ENCODE measurements around the gene ARPC1A. TPM values are rescaled to one million over a fixed set of nuclear protein-coding genes. Genes with fewer than 3 reads are reported as not detected.
A peak's percentile ranks its signal among the peaks of the same experiment; 100 is the strongest.

Gene ARPC1A
- total and polyA plus RNA-seq, 2 of the 8 experiments (the other 6 are each of a cell fraction or from before 2014, with no cell fraction given): 123 to 155 TPM

DNA sequence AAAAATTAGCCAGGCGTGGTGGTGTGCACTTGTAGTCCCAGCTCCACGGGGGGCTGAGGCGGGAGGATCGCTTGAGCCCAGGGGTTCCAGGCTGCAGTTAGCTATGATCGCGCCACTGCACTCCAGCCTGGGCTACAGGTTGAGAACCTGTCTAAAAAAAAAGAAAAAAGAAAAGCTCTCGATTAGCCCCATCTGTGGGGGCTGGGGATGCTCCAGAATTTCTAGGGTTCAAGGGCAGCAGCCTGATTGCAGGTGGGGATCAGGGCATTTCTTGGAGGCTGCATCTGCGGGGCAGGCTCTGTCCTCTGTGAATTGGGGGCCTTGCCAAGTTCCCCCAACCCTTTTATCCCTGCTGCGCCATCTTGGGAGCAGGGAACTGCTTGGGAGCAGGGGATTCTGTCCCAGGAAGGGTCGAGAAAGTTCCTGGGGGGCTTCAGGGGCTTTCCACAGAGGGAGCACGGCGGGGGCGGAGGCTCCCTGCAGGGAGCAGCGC lies 651 bp upstream of the ARPC1A start:
- Histone ChIP-seq H3K14ac (ENCODE audit: insufficient read length) (no peak overlapping the region), H3K4me1 (replicated peaks in 1 of 4; ENCODE audit: control insufficient read depth in 3 of 4, insufficient read depth in 4 of 4, low read length in 3 of 4) (peaks cover 0 to 4% (median under 1%) of the 10 kb centered on the region in 4 experiments; a peak in 2 of 7 replicates), H3K4me3 (ENCODE audit: extremely low read depth in 1 of 4, insufficient read depth in 2 of 4, low read depth in 3 of 4, low read length in 4 of 4) (peak overlapping the region; percentile 70 to 99 (median 94)), H4K8ac (ENCODE audit: extremely low read depth, insufficient read depth, low read length) (peak overlapping the region; percentile 90; the same call in 1 of the 2 replicates), H3K79me1 (ENCODE audit: low read depth, low read length) (no peaks in the 10 kb centered on the region; the same call in 1 of the 2 replicates), H3K9ac (replicated peaks in 1 of 4; ENCODE audit: extremely low read depth in 1 of 4, low read depth in 3 of 4, low read length in 3 of 4) (peak overlapping the region; percentile 77 to 97 (median 82)), H2BK120ac (replicated peaks; ENCODE audit: low read depth, low read length) (no peak overlapping the region), H4K20me1 (replicated peaks in 1 of 2; ENCODE audit: control insufficient read depth in 1 of 2, insufficient read depth in 2 of 2, low read length in 2 of 2) (peaks cover 0 to 4% of the 10 kb centered on the region in 2 experiments), H2BK15ac (ENCODE audit: low read length) (no peak overlapping the region), H2BK5ac (ENCODE audit: low read depth, low read length) (peak overlapping the region; percentile 96), H3K36me3 (ENCODE audit: control insufficient read depth in 2 of 4, insufficient read depth in 4 of 4, low read length in 3 of 4) (no peaks in the 10 kb centered on the region), H3K27me3 (replicated peaks in 1 of 4; ENCODE audit: control insufficient read depth in 3 of 4, extremely low read depth in 1 of 4, insufficient read depth in 3 of 4, low read length in 3 of 4) (no peaks in the 10 kb centered on the region), H4K5ac (ENCODE audit: insufficient read length, low read depth, low read length) (peak overlapping the region; percentile 99), H4K91ac (replicated peaks; ENCODE audit: insufficient read length, low read length) (peak overlapping the region; percentile 42), H2AFZ (ENCODE audit: low read length) (no peak overlapping the region), H3K56ac (replicated peaks; ENCODE audit: insufficient read length, low read depth, low read length) (peak overlapping the region; percentile 49), H3K23ac (ENCODE audit: insufficient read length) (no peak overlapping the region), H3K4me2 (ENCODE audit: insufficient read depth in 1 of 2, low read depth in 2 of 2, low read length in 2 of 2) (peak overlapping the region; percentile 72 to 75), H3K27ac (ENCODE audit: low read depth, low read length) (peak overlapping the region; percentile 74), H3K79me2 (ENCODE audit: control insufficient read depth in 1 of 2, insufficient read depth in 2 of 2, low read length in 2 of 2) (peaks cover 0 to 34% of the 10 kb centered on the region in 2 experiments; a peak in 3 of 4 replicates), H2AK5ac (ENCODE audit: low read depth, low read length) (no peak overlapping the region), H3K23me2 (ENCODE audit: low read depth, low read length) (peaks cover 7% of the 10 kb centered on the region), H2BK12ac (ENCODE audit: low read depth, low read length) (no peak overlapping the region; the same call in 1 of the 2 replicates), H3K18ac (ENCODE audit: extremely low read depth, low read length) (peak overlapping the region; percentile 99), H3K9me3 (ENCODE audit: insufficient read depth in 2 of 2, low read depth in 1 of 2, low read length in 1 of 2) (no peaks in the 10 kb centered on the region), H2BK20ac (ENCODE audit: low read length) (no peak overlapping the region), H3K4ac (replicated peaks; ENCODE audit: insufficient read length, low read depth, low read length) (peak overlapping the region; percentile 98)
- ChIA-PET CTCF (ENCODE audit: partially characterized antibody) (interaction anchor here (0.6 to 8.3 kb wide), 5 partner anchors 12 to 288 kb away, joined by 3 to 50 read pairs (median 3); partner anchors contain the start of gene BUD31), POLR2A (ENCODE audit: partially characterized antibody) (interaction anchor here (1.2 to 1.6 kb wide), 6 partner anchors 8 to 278 kb away, joined by 3 to 6 read pairs (median 3); partner anchors contain the start of genes BUD31 and PDAP1)
- DNase-seq (ENCODE audit: low read depth in 1 of 2, low spot score in 2 of 2) (no peak), FAIRE-seq (no peak)
- 41% methylated on average over 14 of the region's 14 CpGs; no CpG with 5 or more reads in 1 of the 2 experiments for WGBS, 2 experiments (ENCODE audit: extremely low coverage in 1 of 2, insufficient coverage in 1 of 2, insufficient read length in 1 of 2, insufficient replicate concordance in 2 of 2, low coverage in 1 of 2, low lambda C conversion rate in 2 of 2, missing lambda C conversion rate in 1 of 2)
- no peak for TF ChIP-seq SIX5 (IDR thresholded peaks at IDR 0.05; ENCODE audit: low read depth, low read length)
- no peak for TF ChIP-seq JUN (IDR thresholded peaks at IDR 0.05; ENCODE audit: low read depth, low read length)
- no peak for TF ChIP-seq POLR2AphosphoS5 (IDR thresholded peaks at IDR 0.05; ENCODE audit: low read depth, low read length)
